NCI-H748 (cell line): ENCODE measurements around the gene PTCD1.
"Not testable (repeated sequence)": the region's sequence is repeated elsewhere in the genome, so short reads cannot be mapped to it uniquely, and the experiment has no call there.

Experiments
- DNase-seq: peaks from one replicate; lab custom pipeline; 2025; ENCODE audit not compliant: unreplicated experiment; lab: John Stamatoyannopoulos, UW

The PTCD1 gene

GRCh38 chr7:99449326-99449725 is 10.7 kb upstream of the PTCD1 start:
- no peak for DNase-seq

DNA sequence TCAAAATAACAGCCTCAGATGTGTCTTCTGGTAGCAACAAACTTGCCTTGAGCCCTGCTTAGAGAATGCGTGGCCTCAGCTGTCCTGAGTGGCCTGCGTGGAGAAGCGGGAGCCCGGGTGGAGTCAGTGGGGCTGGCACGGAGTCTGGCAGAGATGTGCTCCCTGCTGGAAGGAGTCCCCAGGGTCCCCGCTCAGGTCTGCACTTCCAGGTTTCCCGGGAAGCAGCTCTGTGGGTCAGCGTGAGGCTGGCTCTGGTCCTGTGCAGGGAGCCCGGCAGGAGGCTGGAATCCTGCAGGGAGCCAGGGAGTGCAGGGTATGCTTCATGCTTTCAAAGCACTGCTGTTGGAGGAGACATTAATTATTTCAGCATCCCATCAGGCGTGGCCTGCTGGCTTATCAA is 10.3 kb upstream of the PTCD1 start:
- DNase-seq = no peak

- no peak for DNase-seq
Observed at GRCh38 chr7:99447943-99448342, 9.3 kb upstream of the PTCD1 start.

DNA sequence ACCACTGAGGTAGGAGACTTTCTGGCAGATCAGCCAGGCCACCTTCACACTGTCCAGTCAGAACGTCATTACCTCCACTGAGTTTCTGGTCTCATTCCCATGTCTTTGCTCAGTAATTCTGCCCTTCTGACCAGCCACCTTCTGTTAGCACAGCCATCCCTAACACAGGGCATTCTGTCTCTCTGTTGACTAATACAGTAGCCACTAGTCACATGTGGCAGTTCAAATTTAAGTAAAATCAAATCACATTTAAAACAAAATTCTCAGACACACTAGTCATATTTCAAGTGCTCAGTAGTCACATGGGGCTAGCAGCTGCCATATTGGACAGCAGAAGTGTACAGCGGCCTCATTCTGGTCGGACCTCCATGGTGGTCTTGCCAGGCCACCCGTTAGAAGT is 7.5 kb upstream of the PTCD1 start:
- no peak for DNase-seq

- no peak for DNase-seq
Observed at GRCh38 chr7:99440195-99440594, 1.6 kb upstream of the PTCD1 start.

DNA sequence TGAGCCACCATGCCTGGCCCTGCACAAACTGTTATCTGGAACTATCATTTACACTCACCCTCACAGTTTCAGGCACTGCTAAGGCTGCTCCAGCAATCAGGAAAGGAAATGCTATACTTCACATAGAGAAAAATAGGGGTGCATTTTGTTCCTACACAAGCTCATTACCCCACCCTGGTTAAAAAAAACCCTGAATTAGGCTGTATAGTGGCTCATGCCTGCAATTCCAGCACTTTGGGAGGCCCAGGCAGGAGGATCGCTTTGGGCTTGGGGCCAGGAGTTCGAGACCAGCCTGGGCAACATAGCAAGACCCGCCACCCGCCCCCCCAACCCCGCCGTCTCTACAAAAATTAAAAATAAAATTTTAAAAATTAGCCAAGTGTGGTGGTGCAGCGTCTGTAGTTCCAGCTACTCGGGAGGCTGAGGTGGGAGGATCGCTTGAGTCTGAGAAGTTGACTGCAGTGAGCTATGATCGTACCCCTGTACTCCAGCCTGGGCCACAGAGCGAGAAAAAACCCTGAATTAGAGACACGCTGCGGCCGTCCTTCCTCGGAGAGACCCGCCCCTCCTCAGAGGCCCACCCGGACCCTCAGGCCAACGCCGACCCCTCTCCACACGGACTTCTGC is 539 bp downstream of the PTCD1 start:
- DNase-seq = peak; percentile 38

DNA sequence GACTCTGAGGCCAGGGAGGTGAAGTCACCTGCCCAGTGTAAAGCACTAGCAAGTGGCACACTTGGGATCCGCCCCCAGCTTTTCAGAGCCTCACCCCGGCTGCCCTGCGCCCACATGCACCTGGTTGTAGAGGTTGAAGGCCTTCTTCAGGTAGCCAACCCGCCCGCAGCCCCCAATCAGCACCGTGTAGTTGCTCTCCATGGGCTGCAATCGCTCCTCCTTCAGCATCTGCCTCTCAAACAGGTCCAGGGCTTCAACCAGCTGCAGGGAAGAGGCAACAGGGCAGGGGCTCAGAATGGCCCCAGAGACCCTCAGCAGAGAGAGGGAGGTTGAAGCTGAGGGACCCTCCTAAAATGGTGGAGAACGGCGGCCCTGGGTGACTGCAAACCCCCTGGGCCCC is 5.4 kb downstream of the PTCD1 start:
- DNase-seq = no peak

GRCh38 chr7:99431756-99432540 is 6.7 kb downstream of the PTCD1 start:
- not testable (repeated sequence) for DNase-seq

DNA sequence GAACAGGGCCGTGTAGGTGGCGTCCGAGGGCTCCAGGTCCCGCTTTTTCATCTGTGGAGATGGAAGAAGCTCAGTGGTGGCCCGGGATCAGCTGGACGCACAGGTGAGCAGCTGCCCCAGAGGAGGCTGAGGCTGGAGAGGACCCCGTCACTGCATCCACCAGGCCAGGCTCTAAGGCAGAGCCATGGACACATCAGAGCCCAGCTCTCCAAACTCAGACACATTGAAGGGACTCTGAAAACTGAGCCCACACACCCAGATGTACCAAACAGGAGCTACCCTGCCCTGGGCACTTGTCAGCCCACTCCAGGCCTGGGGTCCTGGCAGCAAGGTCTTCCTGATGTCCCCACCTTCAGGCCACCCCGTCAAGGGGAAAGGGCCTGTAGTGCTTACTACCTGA is 8.8 kb downstream of the PTCD1 start:
- no peak for DNase-seq

GRCh38 chr7:99428972-99429566 is 9.5 kb downstream of the PTCD1 start:
- DNase-seq = no peak

GRCh38 chr7:99424932-99425730 is 13.5 kb downstream of the PTCD1 start:
- no peak for DNase-seq

DNA sequence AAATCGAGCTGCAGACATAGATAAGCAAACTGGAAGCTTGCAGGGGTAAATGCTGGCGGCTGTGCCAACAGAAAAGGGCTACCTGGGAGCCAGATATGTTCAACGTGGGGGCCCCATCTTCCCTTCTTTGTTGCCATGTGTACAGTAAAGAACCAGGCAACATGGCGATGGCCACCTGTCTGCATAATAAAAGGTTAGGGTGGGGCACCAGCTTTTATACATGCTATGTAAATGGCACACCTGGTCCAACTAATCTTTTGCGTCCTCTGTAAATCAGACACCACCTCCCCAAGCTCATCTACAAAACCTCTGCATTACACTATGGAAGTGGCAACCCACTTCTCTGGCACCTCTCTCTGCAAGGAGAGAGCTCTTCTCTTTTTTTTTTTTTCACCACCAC is 16.0 kb downstream of the PTCD1 start:
- DNase-seq = peak; percentile 95

DNA sequence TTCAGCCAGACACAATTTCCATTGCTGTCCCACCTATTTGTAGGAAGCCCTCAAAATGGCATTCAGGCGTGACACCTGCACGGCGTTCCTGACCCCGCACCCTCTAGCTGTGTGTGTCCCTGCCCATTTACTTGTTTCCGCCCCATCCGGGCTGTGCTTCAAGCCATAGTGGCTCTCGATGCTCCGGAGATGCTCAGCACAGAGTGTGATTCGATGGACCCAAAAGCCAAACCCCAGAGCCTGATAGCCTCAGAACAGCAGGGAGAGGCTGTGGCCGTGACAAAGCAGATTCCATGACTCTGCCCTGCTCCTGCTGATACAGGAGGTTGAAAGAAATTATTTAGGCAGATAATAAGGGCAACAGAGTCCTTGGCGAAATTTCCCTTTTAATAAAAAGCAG is 16.4 kb downstream of the PTCD1 start:
- DNase-seq = peak; percentile 92

DNA sequence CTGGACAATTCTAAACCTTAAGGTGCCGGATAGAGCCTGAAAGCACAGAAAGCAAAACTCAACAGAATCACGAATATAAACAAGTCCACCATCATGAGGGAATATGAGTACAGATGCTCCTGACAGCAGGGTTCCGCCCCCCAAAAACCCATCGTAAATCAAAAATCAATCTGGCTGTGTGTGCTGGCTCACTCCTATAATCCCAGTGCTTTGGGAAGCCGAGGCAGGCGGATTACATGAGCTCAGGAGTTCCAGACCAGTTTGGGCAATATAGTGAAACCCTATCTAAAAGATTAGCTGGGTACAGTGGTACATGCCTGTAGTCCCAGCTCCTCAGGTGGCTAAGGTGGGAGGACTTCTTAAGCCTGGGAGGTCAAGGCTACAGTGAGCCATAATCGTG is 17.6 kb downstream of the PTCD1 start:
- DNase-seq = no peak

DNA sequence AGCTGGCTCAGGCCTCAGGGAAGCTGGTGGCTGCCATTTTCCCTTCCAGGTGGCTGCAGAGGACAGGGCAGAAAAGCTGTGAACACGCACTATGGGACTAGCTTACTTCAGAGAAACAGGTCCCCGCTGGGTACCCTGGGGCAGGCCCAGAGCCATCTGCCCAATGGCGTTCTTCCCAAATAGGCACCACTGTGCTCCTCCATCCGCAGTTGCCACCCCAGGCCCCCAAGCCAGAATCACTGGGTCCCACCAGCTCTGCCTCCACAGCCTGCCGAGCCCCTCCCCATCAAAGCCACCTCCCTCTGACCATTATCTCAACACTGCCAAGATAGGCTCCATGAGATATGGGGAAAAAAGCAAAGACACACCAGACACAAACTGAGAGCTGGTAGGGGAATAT is 18.4 kb downstream of the PTCD1 start:
- DNase-seq = no peak

- no peak for DNase-seq
Observed at GRCh38 chr7:99419323-99420021, 19.1 kb downstream of the PTCD1 start.

- DNase-seq = no peak
Observed at GRCh38 chr7:99418260-99418659, 20.3 kb downstream of the PTCD1 start.

DNA sequence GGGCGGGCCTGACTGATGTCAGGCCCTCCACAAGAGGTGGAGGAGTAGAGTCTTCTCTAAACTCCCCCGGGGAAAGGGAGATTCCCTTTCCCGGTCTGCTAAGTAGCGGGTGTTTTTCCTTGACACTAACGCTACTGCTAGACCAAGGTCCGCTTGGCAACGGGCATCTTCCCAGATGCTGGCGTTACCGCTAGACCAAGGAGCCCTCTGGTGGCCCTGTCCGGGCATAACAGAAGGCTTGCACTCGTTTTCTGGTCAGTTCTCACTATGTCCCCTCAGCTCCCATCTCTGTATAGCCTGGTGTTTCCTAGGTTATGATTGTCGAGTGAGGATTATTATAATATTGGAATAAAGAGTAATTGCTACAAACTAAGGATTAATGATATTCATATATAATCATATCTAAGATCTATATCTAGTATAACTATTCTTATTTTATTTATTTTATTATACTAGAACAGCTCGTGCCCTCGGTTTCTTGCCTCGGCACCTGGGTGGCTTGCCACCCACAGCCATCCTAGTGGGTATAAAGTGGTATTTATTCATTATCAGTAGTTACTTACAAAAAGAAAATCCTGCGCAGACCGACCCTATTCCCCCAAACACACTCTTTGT is 23.0 kb downstream of the PTCD1 start:
- peak; percentile 54 for DNase-seq

- DNase-seq = no peak
Observed at GRCh38 chr7:99410635-99411034, 28.0 kb downstream of the PTCD1 start.

GRCh38 chr7:99409806-99410205 is 28.8 kb downstream of the PTCD1 start:
- DNase-seq = peak; percentile 22

- peak; percentile 23 for DNase-seq
Observed at GRCh38 chr7:99409192-99409572, 29.4 kb downstream of the PTCD1 start.
